H1 (cell line): ENCODE data around the gene CLEC16A. TPM values are rescaled to one million over a fixed set of nuclear protein-coding genes. Genes with fewer than 3 reads are reported as not detected.

Experiments
- CTCF ChIA-PET: fragments of 300-600 bp; sonication (Branson Sonifier 250); formaldehyde crosslinking; loops from one replicate; lab custom pipeline; 2021; ENCODE audit not compliant: partially characterized antibody; lab: Charles Lee
- POLR2A ChIA-PET: fragments of 300-600 bp; sonication (Branson Sonifier 250); formaldehyde crosslinking; loops from one replicate; lab custom pipeline; 2021; ENCODE audit warnings: inconsistent platforms; ENCODE audit not compliant: partially characterized antibody; lab: Charles Lee
- DNase-seq, 2 experiments: peaks; one replicate each; pipeline versions ENCODE4 v3.0.0 to v3.0.0-alpha.2; 2010 to 2022; ENCODE audit warnings: low spot score in 2 of 2, low read depth in 1 of 2, mixed read lengths in 1 of 2
- FAIRE-seq: peaks from 2 replicates; lab custom pipeline; 2011; peaks lifted over from hg19 to GRCh38; lab: Jason Lieb, UNC
- H2AFZ ChIP-seq: 2 replicates; pipeline ENCODE4 v1.8.1; 2012; ENCODE audit warnings: low read length, inconsistent platforms
- H2AK5ac ChIP-seq: 2 replicates; pipeline ENCODE4 v1.6.1; 2013; ENCODE audit warnings: low read depth, low read length
- H2BK120ac ChIP-seq: replicated peaks from 2 replicates; pipeline ENCODE3; 2013; ENCODE audit warnings: low read depth, low read length, inconsistent platforms
- H2BK12ac ChIP-seq: 2 replicates; pipeline ENCODE4 v1.6.1; 2013; ENCODE audit warnings: low read depth, low read length
- H2BK15ac ChIP-seq: 2 replicates; pipeline ENCODE4 v1.6.1; 2013; ENCODE audit warnings: low read length
- H2BK20ac ChIP-seq: 2 replicates; pipeline ENCODE4 v1.6.1; 2013; ENCODE audit warnings: low read length
- H2BK5ac ChIP-seq: 2 replicates; pipeline ENCODE4 v1.6.1; 2013; ENCODE audit warnings: low read depth, low read length
- H3K14ac ChIP-seq: 2 replicates; pipeline ENCODE4 v1.6.1; 2013; ENCODE audit warnings: inconsistent platforms; ENCODE audit not compliant: insufficient read length
- H3K18ac ChIP-seq: 2 replicates; pipeline ENCODE4 v1.6.1; 2013; ENCODE audit warnings: low read length; ENCODE audit errors: extremely low read depth
- H3K23ac ChIP-seq: 2 replicates; pipeline ENCODE4 v1.6.1; 2013; ENCODE audit warnings: inconsistent platforms; ENCODE audit not compliant: insufficient read length
- H3K23me2 ChIP-seq: 2 replicates; pipeline ENCODE4 v1.6.1; 2013; ENCODE audit warnings: low read depth, low read length
- H3K27ac ChIP-seq: 2 replicates; pipeline ENCODE4 v1.6.1; 2011; ENCODE audit warnings: low read depth, low read length, inconsistent platforms
- H3K27me3 ChIP-seq, 4 experiments: replicated peaks in 1 of 4; 1 replicate in 1 of 4; 2 replicates in 3 of 4; pipeline versions ENCODE4 v1.6.1 to v1.8.1; 2011 to 2013; ENCODE audit warnings: low read length in 3 of 4, mild to moderate bottlenecking in 3 of 4, inconsistent platforms in 2 of 4, mixed read lengths in 2 of 4, moderate library complexity in 1 of 4; ENCODE audit not compliant: control insufficient read depth in 3 of 4, insufficient read depth in 3 of 4; ENCODE audit errors: extremely low read depth in 1 of 4
- H3K36me3 ChIP-seq, 4 experiments: 2 replicates each; pipeline versions ENCODE4 v1.6.1 to v1.8.1; 2011 to 2013; ENCODE audit warnings: mild to moderate bottlenecking in 4 of 4, low read length in 3 of 4, moderate library complexity in 2 of 4, control low read depth in 1 of 4, inconsistent platforms in 1 of 4; ENCODE audit not compliant: insufficient read depth in 4 of 4, control insufficient read depth in 2 of 4
- H3K4ac ChIP-seq: replicated peaks from 2 replicates; pipeline ENCODE3; 2013; ENCODE audit warnings: low read length, low read depth, mixed read lengths, inconsistent platforms; ENCODE audit not compliant: insufficient read length
- H3K4me1 ChIP-seq, 4 experiments: replicated peaks in 1 of 4; 1 replicate in 1 of 4; 2 replicates in 3 of 4; pipeline versions ENCODE4 v1.6.1 to v1.8.1; 2011 to 2013; ENCODE audit warnings: low read length in 3 of 4, inconsistent platforms in 2 of 4, mixed read lengths in 1 of 4; ENCODE audit not compliant: insufficient read depth in 4 of 4, control insufficient read depth in 3 of 4
- H3K4me2 ChIP-seq, 2 experiments: 2 replicates each; pipeline versions ENCODE4 v1.6.1 to v1.8.1; 2011 to 2013; ENCODE audit warnings: low read depth in 2 of 2, low read length in 2 of 2, control low read depth in 1 of 2, inconsistent platforms in 1 of 2, mild to moderate bottlenecking in 1 of 2; ENCODE audit not compliant: insufficient read depth in 1 of 2
- H3K4me3 ChIP-seq, 4 experiments: fragments of 200-600, 300-600 bp in 1 of 4; sonication (generic), shearing (Covaris generic), sonication (Bioruptor Twin) in 1 of 4; 2 replicates each; pipeline versions ENCODE4 v1.5.1 to v1.8.1; 2011 to 2016; ENCODE audit warnings: low read length in 4 of 4, low read depth in 3 of 4, control low read depth in 2 of 4, inconsistent platforms in 2 of 4, mild to moderate bottlenecking in 2 of 4, mixed read lengths in 1 of 4, moderate library complexity in 1 of 4; ENCODE audit not compliant: insufficient read depth in 2 of 4; ENCODE audit errors: extremely low read depth in 1 of 4
- H3K56ac ChIP-seq: replicated peaks from 2 replicates; pipeline ENCODE3; 2013; ENCODE audit warnings: low read depth, mild to moderate bottlenecking, mixed read lengths, low read length, inconsistent platforms; ENCODE audit not compliant: insufficient read length
- H3K79me1 ChIP-seq: 2 replicates; pipeline ENCODE4 v1.6.1; 2013; ENCODE audit warnings: low read depth, low read length, control low read depth
- H3K79me2 ChIP-seq, 2 experiments: 2 replicates each; pipeline versions ENCODE4 v1.6.1 to v1.8.1; 2012 to 2013; ENCODE audit warnings: low read length in 2 of 2, mild to moderate bottlenecking in 2 of 2, inconsistent platforms in 1 of 2; ENCODE audit not compliant: insufficient read depth in 2 of 2, control insufficient read depth in 1 of 2
- H3K9ac ChIP-seq, 4 experiments: replicated peaks in 1 of 4; 1 replicate in 1 of 4; 2 replicates in 3 of 4; pipeline versions ENCODE4 v1.6.1 to v1.8.1; 2011 to 2013; ENCODE audit warnings: low read depth in 3 of 4, low read length in 3 of 4, control low read depth in 2 of 4, mild to moderate bottlenecking in 2 of 4, moderate library complexity in 2 of 4, inconsistent platforms in 1 of 4; ENCODE audit errors: extremely low read depth in 1 of 4
- H3K9me3 ChIP-seq, 2 experiments: 2 replicates each; pipeline versions ENCODE4 v1.6.1 to v1.8.1; 2012 to 2013; ENCODE audit warnings: mild to moderate bottlenecking in 2 of 2, moderate library complexity in 2 of 2, control low read depth in 1 of 2, inconsistent platforms in 1 of 2, low read depth in 1 of 2, low read length in 1 of 2, mixed read lengths in 1 of 2; ENCODE audit not compliant: insufficient read depth in 2 of 2
- H4K20me1 ChIP-seq, 2 experiments: replicated peaks in 1 of 2; 2 replicates each; pipeline versions ENCODE3 to v1.8.1; 2011 to 2013; ENCODE audit warnings: inconsistent platforms in 2 of 2, low read length in 2 of 2, mild to moderate bottlenecking in 1 of 2; ENCODE audit not compliant: insufficient read depth in 2 of 2, control insufficient read depth in 1 of 2
- H4K5ac ChIP-seq: 2 replicates; pipeline ENCODE4 v1.6.1; 2013; ENCODE audit warnings: low read length, low read depth, mixed read lengths, inconsistent platforms; ENCODE audit not compliant: insufficient read length
- H4K8ac ChIP-seq: 2 replicates; pipeline ENCODE4 v1.8.0; 2013; ENCODE audit warnings: mild to moderate bottlenecking, moderate library complexity, low read length, inconsistent platforms; ENCODE audit not compliant: insufficient read depth; ENCODE audit errors: extremely low read depth
- H4K91ac ChIP-seq: replicated peaks from 2 replicates; pipeline ENCODE3; 2013; ENCODE audit warnings: low read length, mixed read lengths, inconsistent platforms; ENCODE audit not compliant: insufficient read length
- EZH2 ChIP-seq: fragments of 200-600 bp; sonication (generic); IDR thresholded peaks from 2 replicates; pipeline ENCODE4 v1.7.1; 2012; ENCODE audit warnings: low read depth, mild to moderate bottlenecking, moderate library complexity, low read length, inconsistent platforms; ENCODE audit not compliant: severe bottlenecking
- GABPA ChIP-seq: IDR thresholded peaks from 2 replicates; pipeline ENCODE4 v1.6.1; 2011; ENCODE audit warnings: mild to moderate bottlenecking, low read length, moderate library complexity, borderline replicate concordance; ENCODE audit not compliant: insufficient read depth
- POLR2A ChIP-seq, 2 experiments: IDR thresholded peaks; 1 replicate in 1 of 2; 2 replicates in 1 of 2; pipeline ENCODE4 v1.6.1; 2011; ENCODE audit warnings: low read depth in 2 of 2, low read length in 2 of 2, mild to moderate bottlenecking in 2 of 2; ENCODE audit errors: control extremely low read depth in 1 of 2
- RBBP5 ChIP-seq: IDR thresholded peaks from 2 replicates; pipeline ENCODE4 v1.7.1; 2012; ENCODE audit warnings: low read depth, mild to moderate bottlenecking, inconsistent platforms, low read length, moderate library complexity, borderline replicate concordance
- WGBS, 2 experiments: shearing (Covaris generic) in 1 of 2; methylation state at CpG; one replicate each; pipeline versions ENCODE4 v1.1.6 to v1.1.7; 2013 to 2015; ENCODE audit warnings: low lambda C conversion rate in 2 of 2, mixed read lengths in 2 of 2, inconsistent platforms in 1 of 2, low coverage in 1 of 2, missing lambda C conversion rate in 1 of 2; ENCODE audit not compliant: insufficient replicate concordance in 2 of 2, insufficient coverage in 1 of 2, insufficient read length in 1 of 2; ENCODE audit errors: extremely low coverage in 1 of 2, missing lambda C conversion rate in 1 of 2; 5-methylcytosine and 5-hydroxymethylcytosine counted together
- polyA plus RNA-seq, 7 experiments: library from polyadenylated mRNA; depleted of rRNA in 3 of 7; stranded (reverse) in 5 of 7; unstranded in 2 of 7; fragments of >200 nt in 5 of 7; fragments of 200-250 nt in 2 of 7; gene quantifications; 1 replicate in 5 of 7; 2 replicates in 1 of 7; 4 replicates in 1 of 7; pipeline versions ENCODE4 v1.2.1 to v1.2.3, GENCODE V29; 2011 to 2013; ENCODE audit warnings: missing spikeins in 2 of 7, mixed read lengths in 2 of 7
- total RNA-seq: library from RNA; stranded (reverse); fragmentation: NEBNext Ultra II Directional; extraction: Animal tissue kit (Norgen Biotek cat#: 25700); gene quantifications from 2 replicates; pipeline ENCODE4 v1.2.1, GENCODE V29; 2021

Gene CLEC16A
- total and polyA plus RNA-seq, 2 of the 8 experiments (the other 6 are each of a cell fraction or from before 2014, with no cell fraction given): 7.6 to 19.3 TPM

GRCh38 chr16:11173426-11173825, 229.1 kb downstream of the CLEC16A start:
- peaks cover 0 to 5% of the 10 kb centered on the region in 2 experiments for H4K20me1 ChIP-seq
- no peak overlapping the region for H3K9ac ChIP-seq
- H3K79me1 ChIP-seq: no peaks in the 10 kb centered on the region
- no peak overlapping the region for H3K23ac ChIP-seq
- FAIRE-seq (no peak), DNase-seq (no peak)
- H3K23me2 ChIP-seq: 0 out of 2 replicates have a peak, but pooled peaks cover 4% of the 10 kb centered on the region
- H4K8ac ChIP-seq: no peak overlapping the region
- H2BK15ac ChIP-seq: no peak overlapping the region
- H3K27ac ChIP-seq: no peak overlapping the region
- H3K4me2 ChIP-seq: no peak overlapping the region
- H3K14ac ChIP-seq: no peak overlapping the region
- H3K9me3 ChIP-seq: no peaks in the 10 kb centered on the region
- TF ChIP-seq EZH2: no peak
- no peak for TF ChIP-seq GABPA
- TF ChIP-seq POLR2A (IDR thresholded peaks at IDR 0.05; ENCODE audit: control extremely low read depth in 1 of 2, low read depth in 2 of 2, low read length in 2 of 2): no peak
- no peak for TF ChIP-seq RBBP5
- no peaks in the 10 kb centered on the region for H3K27me3 ChIP-seq
- H2BK20ac ChIP-seq: no peak overlapping the region
- H2BK120ac ChIP-seq: no peak overlapping the region
- no peak overlapping the region for H4K5ac ChIP-seq
- no peaks in the 10 kb centered on the region; a peak in 1 of 7 replicates for H3K4me1 ChIP-seq
- no peak overlapping the region for H2BK5ac ChIP-seq
- H2AFZ ChIP-seq: no peak overlapping the region
- H2AK5ac ChIP-seq: no peak overlapping the region
- whole genome bisulfite sequencing, 2 experiments: 94% methylated on average over 15 of the region's 15 CpGs; no CpG with 5 or more reads in 1 of the 2 experiments
- H3K56ac ChIP-seq: no peak overlapping the region
- POLR2A ChIA-PET: no interaction called here
- CTCF ChIA-PET: interaction anchor here (1.0 to 1.6 kb wide), 4 partner anchors 10 to 19 kb away, joined by 3 to 5 read pairs (median 3); no protein-coding TSS in a partner anchor
- no peak overlapping the region for H3K18ac ChIP-seq
- H3K79me2 ChIP-seq: peaks cover 0 to 4% of the 10 kb centered on the region in 2 experiments; a peak in 1 of 4 replicates
- no peak overlapping the region for H3K4ac ChIP-seq
- H3K4me3 ChIP-seq: no peak overlapping the region
- H3K36me3 ChIP-seq: peaks cover 0 to 3% (median under 1%) of the 10 kb centered on the region in 4 experiments; a peak in 1 of 8 replicates
- no peak overlapping the region for H4K91ac ChIP-seq
- no peak overlapping the region for H2BK12ac ChIP-seq
